OCI-LY1 (cell line): ENCODE results near the gene TOGARAM2.

ENCODE experiments used
- EZH2 ChIP-seq: fragments of 200-600 bp; sonication (generic), shearing (Covaris generic); IDR thresholded peaks from 2 replicates; pipeline ENCODE4 v1.8.0; 2017; ENCODE audit warnings: borderline replicate concordance, mixed run types, mild to moderate bottlenecking, antibody characterized with exemption, low read length, moderate library complexity, mixed read lengths
- TF ChIP-seq, protein P1 (sequence below): fragments of 200-600 bp; sonication (generic), shearing (Covaris generic); IDR thresholded peaks from 2 replicates; pipeline ENCODE4 v1.5.1; 2017; ENCODE audit warnings: mild to moderate bottlenecking, antibody characterized with exemption, low read length, moderate library complexity, mixed read lengths

DNA sequence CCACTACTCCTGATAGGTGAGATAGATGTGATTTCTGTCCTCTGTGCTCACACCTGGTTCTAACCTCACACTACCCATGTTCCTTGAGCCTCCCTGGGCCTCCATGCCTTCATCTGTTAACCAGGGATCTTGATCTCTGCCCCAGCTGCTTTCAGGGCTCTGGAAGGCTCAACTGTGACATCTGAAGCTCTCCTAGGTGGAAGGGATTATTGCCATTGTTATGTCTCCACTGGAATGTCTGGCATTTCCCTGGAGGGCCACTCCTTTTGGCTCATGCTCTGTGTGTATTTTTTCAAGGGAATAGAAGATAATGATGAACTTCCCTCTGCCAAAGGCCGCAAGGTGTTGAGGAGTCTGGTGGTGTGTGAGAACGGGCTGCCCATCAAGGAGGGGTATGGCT lies 52.1 kb downstream of the TOGARAM2 start:
- TF ChIP-seq, protein P1, sequence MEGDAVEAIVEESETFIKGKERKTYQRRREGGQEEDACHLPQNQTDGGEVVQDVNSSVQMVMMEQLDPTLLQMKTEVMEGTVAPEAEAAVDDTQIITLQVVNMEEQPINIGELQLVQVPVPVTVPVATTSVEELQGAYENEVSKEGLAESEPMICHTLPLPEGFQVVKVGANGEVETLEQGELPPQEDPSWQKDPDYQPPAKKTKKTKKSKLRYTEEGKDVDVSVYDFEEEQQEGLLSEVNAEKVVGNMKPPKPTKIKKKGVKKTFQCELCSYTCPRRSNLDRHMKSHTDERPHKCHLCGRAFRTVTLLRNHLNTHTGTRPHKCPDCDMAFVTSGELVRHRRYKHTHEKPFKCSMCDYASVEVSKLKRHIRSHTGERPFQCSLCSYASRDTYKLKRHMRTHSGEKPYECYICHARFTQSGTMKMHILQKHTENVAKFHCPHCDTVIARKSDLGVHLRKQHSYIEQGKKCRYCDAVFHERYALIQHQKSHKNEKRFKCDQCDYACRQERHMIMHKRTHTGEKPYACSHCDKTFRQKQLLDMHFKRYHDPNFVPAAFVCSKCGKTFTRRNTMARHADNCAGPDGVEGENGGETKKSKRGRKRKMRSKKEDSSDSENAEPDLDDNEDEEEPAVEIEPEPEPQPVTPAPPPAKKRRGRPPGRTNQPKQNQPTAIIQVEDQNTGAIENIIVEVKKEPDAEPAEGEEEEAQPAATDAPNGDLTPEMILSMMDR = no peak
- no peak for TF ChIP-seq EZH2
